Gastroesophageal sphincter (tissue), 3 donors: ENCODE measurements around the gene VPS45.

Experiments used
- CTCF ChIP-seq, 4 experiments: fragments of 200-600 bp in 2 of 4; fragments of 450-650 bp in 2 of 4; sonication (generic) in 1 of 4; IDR thresholded peaks; one replicate each; pipeline ENCODE4 v1.5.1; 2017 to 2019; ENCODE audit warnings: antibody characterized with exemption in 4 of 4, mild to moderate bottlenecking in 2 of 4, moderate library complexity in 2 of 4
- POLR2A ChIP-seq, 2 donors: fragments of 450-650 bp; IDR thresholded peaks; one replicate each; pipeline ENCODE4 v1.6.1; 2017; ENCODE audit warnings: antibody characterized with exemption in 2 of 2, mild to moderate bottlenecking in 2 of 2, moderate library complexity in 1 of 2
- POLR2AphosphoS5 ChIP-seq: sonication (generic); formaldehyde crosslinking; IDR thresholded peaks from one replicate; pipeline ENCODE4 v1.6.1; 2017; ENCODE audit warnings: antibody characterized with exemption

GRCh38 chr1:150106341-150106740 lies 38.8 kb downstream of the VPS45 start:
- TF ChIP-seq CTCF (IDR thresholded peaks at IDR 0.05) (no peak), POLR2A (IDR thresholded peaks at IDR 0.05) (no peak), POLR2AphosphoS5 (no peak)
